HCT116 (cell line): ENCODE data around the gene MED15. TPM values are rescaled to one million over a fixed set of nuclear protein-coding genes. Genes with fewer than 3 reads are reported as not detected.

Experiments
- ATAC-seq: fragments of 200-7000 bp; cut with Tn5 transposase; 2 replicates; pipeline ENCODE4 v1.9.1; 2020; ENCODE audit warnings: mild to moderate bottlenecking, moderate library complexity
- BruUV-seq: library from RNA; stranded (reverse); fragments of 400-500 nt; replicated peaks from 2 replicates; lab custom pipeline; 2021; lab: Mats Ljungman, UMichigan
- CTCF ChIA-PET: fragments of 300-600 bp; sonication (Branson Sonifier 250); formaldehyde crosslinking; loops from one replicate; lab custom pipeline; 2021; ENCODE audit warnings: antibody characterized with exemption; lab: Charles Lee
- POLR2A ChIA-PET: fragments of 300-600, 350-600 bp; sonication (Branson Sonifier 250); formaldehyde crosslinking; loops from one replicate; lab custom pipeline; 2021; ENCODE audit warnings: antibody characterized with exemption; lab: Charles Lee
- RAD21 ChIA-PET, 2 experiments: fragments of 300-600 bp; sonication (Branson Sonifier 250); formaldehyde crosslinking; loops; one replicate each; lab custom pipeline; 2023; ENCODE audit warnings: low total read pairs in 2 of 2; ENCODE audit not compliant: uncharacterized antibody in 2 of 2, unreplicated experiment in 2 of 2, low non-redundant PET in 1 of 2; lab: Charles Lee
- DNase-seq: peaks from one replicate; pipeline ENCODE4 v3.0.0-alpha.2; 2010; ENCODE audit warnings: low read depth, low spot score
- H2AFZ ChIP-seq: fragments of 200-600 bp; shearing (Covaris generic), sonication (generic); 2 replicates; pipeline ENCODE4 v1.6.1; 2017; ENCODE audit warnings: low read depth, mixed run types, mixed read lengths, antibody characterized with exemption, low read length; ENCODE audit not compliant: poor library complexity, severe bottlenecking
- H3K27ac ChIP-seq: 2 replicates; pipeline ENCODE4 v1.5.1; 2012; ENCODE audit warnings: low read depth, low read length
- H3K27me3 ChIP-seq: fragments of 200-600 bp; sonication (generic); 2 replicates; pipeline ENCODE4 v1.6.1; 2016; ENCODE audit warnings: mixed run types, low read length, mixed read lengths; ENCODE audit not compliant: insufficient read depth
- H3K36me3 ChIP-seq, 2 experiments: fragments of 200-500 bp in 1 of 2; fragments of 200-600 bp in 1 of 2; sonication (Bioruptor generic) in 1 of 2; sonication (generic) in 1 of 2; 2 replicates each; pipeline versions ENCODE4 v1.5.1 to v1.6.1; 2014 to 2016; ENCODE audit warnings: low read length in 2 of 2, inconsistent platforms in 1 of 2, mixed read lengths in 1 of 2, mixed run types in 1 of 2; ENCODE audit not compliant: insufficient read depth in 2 of 2, control insufficient read depth in 1 of 2
- H3K4me1 ChIP-seq, 2 experiments: fragments of 200-600 bp in 1 of 2; sonication (generic) in 1 of 2; 2 replicates each; pipeline versions ENCODE4 v1.5.1 to v1.6.1; 2012 to 2017; ENCODE audit warnings: low read length in 2 of 2, inconsistent platforms in 1 of 2, mild to moderate bottlenecking in 1 of 2, mixed read lengths in 1 of 2, mixed run types in 1 of 2, moderate library complexity in 1 of 2; ENCODE audit not compliant: insufficient read depth in 2 of 2, control insufficient read depth in 1 of 2
- H3K4me2 ChIP-seq: fragments of 200-600 bp; sonication (generic); 2 replicates; pipeline ENCODE4 v1.6.1; 2017; ENCODE audit warnings: mixed run types, low read length, mixed read lengths
- H3K4me3 ChIP-seq, 2 experiments: fragments of 200-600 bp in 1 of 2; sonication (generic) in 1 of 2; replicated peaks in 1 of 2; 2 replicates each; pipeline ENCODE4 v1.5.1; 2011 to 2016; ENCODE audit warnings: low read length in 2 of 2, control low read depth in 1 of 2, low read depth in 1 of 2, mild to moderate bottlenecking in 1 of 2, mixed read lengths in 1 of 2, mixed run types in 1 of 2
- H3K79me2 ChIP-seq: fragments of 200-600 bp; sonication (generic); 2 replicates; pipeline ENCODE4 v1.6.1; 2017; ENCODE audit warnings: mild to moderate bottlenecking, mixed run types, low read length, moderate library complexity, mixed read lengths; ENCODE audit not compliant: insufficient read depth
- H3K9ac ChIP-seq: fragments of 200-600 bp; sonication (generic); 2 replicates; pipeline ENCODE4 v1.6.1; 2016; ENCODE audit warnings: low read length, mixed read lengths
- H3K9me2 ChIP-seq: fragments of 200-600 bp; sonication (generic), shearing (Covaris generic); 2 replicates; pipeline ENCODE4 v1.6.1; 2017; ENCODE audit warnings: mixed run types, mild to moderate bottlenecking, moderate library complexity; ENCODE audit not compliant: insufficient read depth
- H3K9me3 ChIP-seq, 2 experiments: fragments of 200-500 bp in 1 of 2; fragments of 200-600 bp in 1 of 2; sonication (Bioruptor generic) in 1 of 2; sonication (generic) in 1 of 2; 2 replicates each; pipeline ENCODE4 v1.6.1; 2014 to 2017; ENCODE audit warnings: low read length in 2 of 2, mixed read lengths in 2 of 2, inconsistent platforms in 1 of 2, low read depth in 1 of 2, mild to moderate bottlenecking in 1 of 2, mixed run types in 1 of 2, moderate library complexity in 1 of 2; ENCODE audit not compliant: control insufficient read depth in 1 of 2, insufficient read depth in 1 of 2
- H4K20me1 ChIP-seq: fragments of 200-600 bp; sonication (generic), shearing (Covaris generic); 2 replicates; pipeline ENCODE4 v1.6.1; 2017; ENCODE audit warnings: mixed run types, mild to moderate bottlenecking, moderate library complexity; ENCODE audit not compliant: insufficient read depth
- CBX3 ChIP-seq: IDR thresholded peaks from 2 replicates; pipeline ENCODE4 v1.6.1; 2012; ENCODE audit warnings: low read depth
- CEBPB ChIP-seq: IDR thresholded peaks from 2 replicates; pipeline ENCODE4 v1.6.1; 2012; ENCODE audit warnings: low read depth
- CTCF ChIP-seq, 3 experiments: fragments of 200-600 bp in 1 of 3; sonication (generic) in 1 of 3; IDR thresholded peaks in 2 of 3; conservative IDR thresholded peaks in 1 of 3; 2 replicates each; pipeline ENCODE4 v1.5.1; 2012 to 2017; ENCODE audit warnings: low read depth in 2 of 3, low read length in 2 of 3, antibody characterized with exemption in 1 of 3, borderline replicate concordance in 1 of 3, control low read depth in 1 of 3, mild to moderate bottlenecking in 1 of 3, mixed read lengths in 1 of 3, mixed run types in 1 of 3, moderate library complexity in 1 of 3; ENCODE audit not compliant: insufficient read depth in 1 of 3
- EGR1 ChIP-seq: IDR thresholded peaks from 2 replicates; pipeline ENCODE4 v1.6.1; 2012; ENCODE audit warnings: low read depth
- ELF1 ChIP-seq: IDR thresholded peaks from 2 replicates; pipeline ENCODE4 v1.6.1; 2012; ENCODE audit warnings: low read depth, borderline replicate concordance
- FOSL1 ChIP-seq: IDR thresholded peaks from 2 replicates; pipeline ENCODE4 v1.6.1; 2012; ENCODE audit warnings: low read depth
- MAX ChIP-seq: IDR thresholded peaks from 2 replicates; pipeline ENCODE4 v1.6.1; 2012
- RAD21 ChIP-seq: IDR thresholded peaks from 2 replicates; pipeline ENCODE4 v1.6.1; 2012; ENCODE audit warnings: low read depth, mild to moderate bottlenecking
- SIN3A ChIP-seq: IDR thresholded peaks from 2 replicates; pipeline ENCODE4 v1.6.1; 2012; ENCODE audit warnings: low read depth
- SRF ChIP-seq: IDR thresholded peaks from 2 replicates; pipeline ENCODE4 v1.6.1; 2012; ENCODE audit warnings: low read depth
- ZFX ChIP-seq: fragments of 450-650 bp; IDR thresholded peaks from 2 replicates; pipeline ENCODE4 v1.6.1; 2017
- intact Hi-C: fragments of 100-400 bp; cut with micrococcal nuclease; formaldehyde crosslinking; loops from 2 replicates; pipeline ENCODE4 v1.10.0; 2022
- total RNA-seq: library from RNA; stranded (reverse); gene quantifications from one replicate; pipeline ENCODE4 v1.2.1, GENCODE V29; 2021; ENCODE audit not compliant: unreplicated experiment

The MED15 gene
- total RNA-seq, 1 experiment from 2014 or later: 81.3 TPM

GRCh38 chr22:20611418-20611817 is 104.0 kb downstream of the MED15 start (continued):
- TF ChIP-seq CTCF (IDR thresholded peaks at IDR 0.05 in 2 of 3, conservative IDR thresholded peaks at IDR 0.05 in 1 of 3; ENCODE audit: borderline replicate concordance in 1 of 3, insufficient read depth in 1 of 3, low read depth in 2 of 3, low read length in 2 of 3) (no peak), FOSL1 (no peak), SIN3A (no peak), RAD21 (no peak)

GRCh38 chr22:20613301-20613700 is 105.9 kb downstream of the MED15 start:
- no peaks in the 10 kb centered on the region for H3K36me3 ChIP-seq
- no peaks in the 10 kb centered on the region for H3K27me3 ChIP-seq
- no TSS peak for BruUV-seq

More at GRCh38 chr22:20613301-20613700, 105.9 kb downstream of the MED15 start:
- H3K4me2 ChIP-seq: no peak overlapping the region
- H3K27ac ChIP-seq: no peak overlapping the region
- intact Hi-C loops: no loop called here
- H3K4me3 ChIP-seq: no peak overlapping the region
- ATAC-seq (no peak), DNase-seq (no peak)
- H3K4me1 ChIP-seq: no peaks in the 10 kb centered on the region
- H3K9ac ChIP-seq: no peak overlapping the region
- H3K9me3 ChIP-seq: no peaks in the 10 kb centered on the region
- no peak overlapping the region for H2AFZ ChIP-seq
- ChIA-PET POLR2A (no interaction called here), RAD21 (no interaction called here), CTCF (no interaction called here)
- H3K79me2 ChIP-seq: no peaks in the 10 kb centered on the region
- TF ChIP-seq ZFX: no peak
- TF ChIP-seq EGR1: no peak
- no peak for TF ChIP-seq CEBPB
- no peak for TF ChIP-seq RAD21
- no peak for TF ChIP-seq SIN3A
- no peak for TF ChIP-seq ELF1
- TF ChIP-seq MAX: no peak
- TF ChIP-seq SRF: no peak
- TF ChIP-seq FOSL1: no peak
- no peak for TF ChIP-seq CBX3
- H4K20me1 ChIP-seq: no peaks in the 10 kb centered on the region
- H3K9me2 ChIP-seq: no peaks in the 10 kb centered on the region
